ENCODE measurements around the gene PPARG.
"Not testable (repeated sequence)": the region's sequence is repeated elsewhere in the genome, so short reads cannot be mapped to it uniquely, and the experiment has no call there.

The PPARG gene

DNA sequence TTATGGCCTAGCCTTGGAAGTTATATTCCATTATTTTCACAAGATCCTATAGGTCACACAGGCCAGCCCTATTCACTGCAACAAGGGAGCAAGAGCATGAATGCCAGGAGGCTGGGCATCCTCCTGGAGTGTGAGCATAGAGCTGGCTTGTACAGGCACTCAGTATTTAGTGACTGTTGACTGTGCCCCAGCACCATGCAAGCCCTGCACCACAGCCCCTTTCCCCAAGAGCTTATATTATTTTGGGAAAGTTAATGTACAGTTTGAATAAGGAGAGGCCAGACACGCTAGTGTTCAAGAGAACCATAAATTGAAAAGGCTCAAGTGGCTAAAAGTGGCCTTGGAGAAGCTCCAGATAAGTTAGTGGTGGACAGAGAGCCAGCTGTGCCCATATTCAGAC, 163.1 kb downstream of the PPARG start:
- no peaks in the 10 kb centered on the region for H3K27me3 ChIP-seq (ENCODE audit: control insufficient read depth in 1 of 2, insufficient read depth in 2 of 2, low read length in 2 of 2)
- no peak overlapping the region for H3K4me3 ChIP-seq (ENCODE audit: low read depth in 1 of 2, low read length in 2 of 2)
- H3K36me3 ChIP-seq (ENCODE audit: insufficient read depth, low read length): no peaks in the 10 kb centered on the region
- H3K9me3 ChIP-seq (ENCODE audit: low read length): no peaks in the 10 kb centered on the region
- no peaks in the 10 kb centered on the region for H3K4me1 ChIP-seq (ENCODE audit: insufficient read depth, low read length)
- no peak overlapping the region for H3K9ac ChIP-seq (ENCODE audit: low read length)
- no peak overlapping the region for H3K27ac ChIP-seq (ENCODE audit: low read depth, low read length)

DNA sequence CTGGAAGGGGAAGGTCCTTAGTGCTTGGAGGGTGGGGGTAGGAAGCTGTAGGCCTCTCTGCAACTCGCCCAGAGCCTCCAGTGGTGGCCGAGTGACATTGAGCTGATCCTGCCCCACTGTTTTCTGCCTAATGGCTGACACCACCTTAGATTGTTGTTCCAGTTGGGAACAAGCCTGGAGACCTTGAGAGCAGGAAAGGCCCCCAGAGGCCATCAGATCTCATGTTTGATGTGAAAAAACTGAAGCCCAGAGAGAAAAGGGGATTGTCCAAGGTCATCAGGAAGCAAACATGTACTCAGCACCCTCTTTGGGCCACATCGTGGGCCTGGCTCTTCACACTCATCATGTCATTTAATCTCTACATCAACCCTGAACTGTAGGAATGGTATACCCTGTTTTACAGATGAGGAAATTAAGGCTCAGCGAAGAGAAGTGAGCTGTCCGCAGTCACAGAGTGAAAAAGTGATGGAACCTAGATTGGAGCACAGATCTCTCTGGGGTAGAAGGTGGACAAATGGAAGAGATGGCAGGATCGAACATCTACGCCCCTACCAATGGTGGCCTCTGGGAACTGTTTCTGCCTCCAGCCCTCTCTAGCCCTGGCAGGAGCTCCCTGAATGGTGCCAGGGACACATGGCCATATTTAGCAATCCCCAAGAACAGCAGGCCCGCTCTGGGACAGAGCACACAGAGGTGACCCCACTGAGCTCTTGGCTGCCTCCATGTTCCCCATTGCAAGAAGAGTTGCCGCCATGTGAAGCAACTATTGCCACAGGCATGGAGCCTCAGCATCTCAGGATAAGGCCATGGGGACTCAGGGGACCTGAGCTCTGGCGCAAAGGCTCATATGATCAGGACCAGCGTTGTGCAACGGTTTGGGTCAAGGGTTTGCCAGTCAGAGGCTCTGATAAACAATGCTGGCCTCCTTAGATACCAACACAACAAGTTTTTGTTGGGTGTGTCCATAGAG, 163.8 kb downstream of the PPARG start:
- no peaks in the 10 kb centered on the region for H3K36me3 ChIP-seq (ENCODE audit: insufficient read depth, low read length)
- no peaks in the 10 kb centered on the region for H3K27me3 ChIP-seq (ENCODE audit: control insufficient read depth in 1 of 2, insufficient read depth in 2 of 2, low read length in 2 of 2)
- H3K4me1 ChIP-seq (ENCODE audit: insufficient read depth, low read length): no peaks in the 10 kb centered on the region
- H3K9ac ChIP-seq (ENCODE audit: low read length): no peak overlapping the region
- H3K4me3 ChIP-seq (ENCODE audit: low read depth in 1 of 2, low read length in 2 of 2): no peak overlapping the region
- H3K27ac ChIP-seq (ENCODE audit: low read depth, low read length): no peak overlapping the region
- H3K9me3 ChIP-seq (ENCODE audit: low read length): no peaks in the 10 kb centered on the region

DNA sequence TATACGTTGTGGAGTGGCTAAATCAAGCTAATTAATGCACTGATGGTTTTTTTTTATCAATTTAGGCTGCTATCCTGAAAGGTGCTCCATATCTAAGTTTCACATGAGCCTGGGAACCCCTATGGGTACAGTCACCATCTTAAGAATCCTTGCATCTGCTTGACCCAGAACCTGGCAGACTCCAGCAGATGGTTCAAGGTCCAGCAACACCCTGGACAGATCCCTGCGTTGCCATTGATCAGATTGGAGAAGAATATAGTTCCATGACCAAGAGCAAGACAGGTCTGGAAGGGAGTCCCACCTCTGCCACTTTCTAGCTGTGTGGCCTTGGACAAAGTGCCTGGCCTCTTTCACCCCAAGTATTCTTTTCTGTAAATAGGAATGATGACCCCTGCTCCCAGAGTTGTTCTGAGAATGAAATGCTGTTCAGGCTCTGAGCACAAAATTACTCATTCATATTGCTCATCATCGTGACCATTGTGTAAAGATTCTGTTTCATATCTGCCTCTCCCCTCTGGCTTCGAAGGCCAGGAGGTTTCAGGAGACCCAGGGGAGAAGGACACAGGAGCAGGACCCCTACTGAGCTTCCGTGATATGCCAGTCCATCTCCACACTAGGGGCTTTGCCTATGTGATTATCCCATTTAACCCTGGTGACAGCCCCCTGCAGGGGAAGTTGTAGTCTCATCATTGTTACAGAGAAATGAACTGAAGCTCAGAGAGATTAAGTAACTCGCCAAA, 165.4 kb downstream of the PPARG start:
- H3K9me3 ChIP-seq (ENCODE audit: low read length): no peaks in the 10 kb centered on the region
- no peaks in the 10 kb centered on the region for H3K4me1 ChIP-seq (ENCODE audit: insufficient read depth, low read length)
- H3K36me3 ChIP-seq (ENCODE audit: insufficient read depth, low read length): no peaks in the 10 kb centered on the region
- no peaks in the 10 kb centered on the region for H3K27me3 ChIP-seq (ENCODE audit: control insufficient read depth in 1 of 2, insufficient read depth in 2 of 2, low read length in 2 of 2)
- H3K9ac ChIP-seq (ENCODE audit: low read length): no peak overlapping the region
- H3K27ac ChIP-seq (ENCODE audit: low read depth, low read length): no peak overlapping the region
- no peak overlapping the region for H3K4me3 ChIP-seq (ENCODE audit: low read depth in 1 of 2, low read length in 2 of 2)

DNA sequence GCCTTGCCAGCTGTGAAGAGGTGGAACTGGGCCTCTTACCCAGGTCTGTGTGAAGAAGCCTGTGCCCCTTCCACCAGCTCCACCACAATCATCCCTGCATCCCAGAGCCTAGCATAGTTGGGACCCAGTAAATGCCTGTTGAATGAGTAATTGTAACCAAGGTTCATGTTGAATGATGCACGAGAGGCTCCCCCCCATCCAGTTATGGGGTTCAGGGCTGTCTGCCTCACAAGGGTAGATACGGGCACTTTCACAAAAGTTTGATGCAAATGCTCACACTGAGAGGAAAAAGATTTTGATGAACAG, 165.9 kb downstream of the PPARG start:
- Histone ChIP-seq H3K27ac (ENCODE audit: low read depth, low read length) (no peak overlapping the region), H3K4me3 (ENCODE audit: low read depth in 1 of 2, low read length in 2 of 2) (no peak overlapping the region), H3K36me3 (ENCODE audit: insufficient read depth, low read length) (no peaks in the 10 kb centered on the region), H3K9me3 (ENCODE audit: low read length) (no peaks in the 10 kb centered on the region), H3K27me3 (ENCODE audit: control insufficient read depth in 1 of 2, insufficient read depth in 2 of 2, low read length in 2 of 2) (no peaks in the 10 kb centered on the region), H3K4me1 (ENCODE audit: insufficient read depth, low read length) (no peaks in the 10 kb centered on the region), H3K9ac (ENCODE audit: low read length) (no peak overlapping the region)

DNA sequence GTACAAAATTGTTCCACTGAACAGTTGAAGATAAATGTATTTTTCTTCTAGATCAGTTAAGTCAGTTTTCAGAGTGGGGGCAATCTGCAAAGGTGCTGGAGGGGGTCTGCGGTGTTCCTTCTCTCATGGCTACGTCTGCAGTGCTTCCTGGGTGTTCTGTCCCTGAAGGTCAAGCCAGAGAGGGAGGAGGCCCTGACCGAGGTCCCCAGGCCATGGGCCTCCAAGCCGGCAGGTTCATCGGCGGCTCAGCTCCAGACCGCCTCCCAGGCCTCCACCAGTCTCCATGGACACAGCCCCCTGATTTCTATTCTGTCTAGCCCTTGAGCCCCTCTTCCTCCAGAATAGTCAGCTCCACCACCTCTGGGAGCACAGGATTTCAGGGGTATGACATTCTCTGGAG, 166.9 kb downstream of the PPARG start:
- H3K9ac ChIP-seq (ENCODE audit: low read length): no peak overlapping the region
- H3K4me1 ChIP-seq (ENCODE audit: insufficient read depth, low read length): no peaks in the 10 kb centered on the region
- H3K27me3 ChIP-seq (ENCODE audit: control insufficient read depth in 1 of 2, insufficient read depth in 2 of 2, low read length in 2 of 2): no peaks in the 10 kb centered on the region
- H3K36me3 ChIP-seq (ENCODE audit: insufficient read depth, low read length): no peaks in the 10 kb centered on the region
- H3K9me3 ChIP-seq (ENCODE audit: low read length): no peaks in the 10 kb centered on the region
- no peak overlapping the region for H3K4me3 ChIP-seq (ENCODE audit: low read depth in 1 of 2, low read length in 2 of 2)
- no peak overlapping the region for H3K27ac ChIP-seq (ENCODE audit: low read depth, low read length)

DNA sequence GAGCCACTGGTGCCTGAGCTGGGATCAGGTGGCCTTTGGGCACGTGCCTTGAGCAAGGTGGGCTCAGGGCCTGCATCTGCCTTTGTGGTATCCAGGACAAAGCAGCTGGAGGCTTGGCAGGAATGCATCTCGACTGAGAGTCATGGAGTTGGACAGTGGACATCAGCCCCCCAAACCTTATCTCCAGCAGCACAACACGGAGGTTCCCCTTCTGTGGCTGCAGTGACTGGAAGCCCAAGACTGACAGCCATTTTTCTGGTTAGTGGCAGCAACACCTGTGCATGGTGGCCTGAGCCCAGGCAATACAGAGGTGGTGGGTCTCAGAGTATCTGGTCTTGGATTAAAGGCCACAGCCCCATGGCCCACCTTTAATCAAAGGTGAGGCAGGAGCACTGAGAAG, 167.6 kb downstream of the PPARG start:
- Histone ChIP-seq H3K9me3 (ENCODE audit: low read length) (no peaks in the 10 kb centered on the region), H3K36me3 (ENCODE audit: insufficient read depth, low read length) (no peaks in the 10 kb centered on the region), H3K9ac (ENCODE audit: low read length) (no peak overlapping the region), H3K4me1 (ENCODE audit: insufficient read depth, low read length) (no peaks in the 10 kb centered on the region), H3K4me3 (ENCODE audit: low read depth in 1 of 2, low read length in 2 of 2) (no peak overlapping the region), H3K27me3 (ENCODE audit: control insufficient read depth in 1 of 2, insufficient read depth in 2 of 2, low read length in 2 of 2) (no peaks in the 10 kb centered on the region), H3K27ac (ENCODE audit: low read depth, low read length) (no peak overlapping the region)

DNA sequence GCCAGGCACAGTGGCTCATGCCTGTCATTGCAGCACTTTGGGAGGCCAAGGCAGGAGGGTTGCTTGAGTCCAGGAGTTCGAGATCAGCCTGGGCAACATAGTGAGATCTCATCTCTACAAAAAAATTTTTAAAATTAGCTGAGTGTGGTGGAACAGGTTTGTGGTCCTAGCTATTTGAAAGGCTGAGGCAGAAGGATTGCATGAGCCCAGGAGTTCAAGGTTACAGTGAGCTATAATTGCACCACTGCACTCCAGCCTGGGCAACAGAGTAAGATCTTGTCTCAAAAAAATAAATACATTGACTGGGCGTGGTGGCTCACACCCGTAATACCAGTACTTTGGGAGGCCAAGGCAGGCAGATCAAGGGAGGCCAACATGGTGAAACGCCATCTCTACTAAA, 168.5 kb downstream of the PPARG start:
- not testable (repeated sequence) for H3K36me3 ChIP-seq (ENCODE audit: insufficient read depth, low read length); H3K27me3 ChIP-seq (ENCODE audit: control insufficient read depth in 1 of 2, insufficient read depth in 2 of 2, low read length in 2 of 2)

DNA sequence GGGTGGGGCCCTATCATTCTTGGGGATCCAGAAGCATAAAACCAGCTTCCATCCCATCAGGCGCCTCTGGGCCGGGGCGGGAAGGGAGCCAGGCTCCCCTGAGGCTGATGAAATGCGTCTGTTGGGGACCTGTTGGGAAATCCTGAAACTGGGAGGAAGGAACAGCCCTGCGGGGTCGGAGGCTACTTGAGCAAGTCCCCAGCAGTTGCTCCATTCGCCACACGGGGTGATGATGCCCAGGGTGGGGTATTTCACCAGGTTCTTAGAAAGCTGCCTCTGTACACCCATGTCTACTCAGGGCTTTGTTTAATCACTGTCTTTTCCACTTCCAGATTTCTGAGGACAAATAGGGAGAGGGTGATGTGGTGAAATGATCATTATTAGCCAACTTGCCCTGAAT, 170.0 kb downstream of the PPARG start:
- Histone ChIP-seq H3K27ac (ENCODE audit: low read depth, low read length) (no peak overlapping the region), H3K9ac (ENCODE audit: low read length) (no peak overlapping the region), H3K27me3 (ENCODE audit: control insufficient read depth in 1 of 2, insufficient read depth in 2 of 2, low read length in 2 of 2) (no peaks in the 10 kb centered on the region), H3K4me3 (ENCODE audit: low read depth in 1 of 2, low read length in 2 of 2) (no peak overlapping the region), H3K9me3 (ENCODE audit: low read length) (no peaks in the 10 kb centered on the region), H3K36me3 (ENCODE audit: insufficient read depth, low read length) (no peaks in the 10 kb centered on the region), H3K4me1 (ENCODE audit: insufficient read depth, low read length) (no peaks in the 10 kb centered on the region)

More for the DNA sequence above, 168.5 kb downstream of the PPARG start:
- not testable (repeated sequence) for H3K27ac ChIP-seq (ENCODE audit: low read depth, low read length); H3K4me1 ChIP-seq (ENCODE audit: insufficient read depth, low read length); H3K9ac ChIP-seq (ENCODE audit: low read length); H3K9me3 ChIP-seq (ENCODE audit: low read length); H3K4me3 ChIP-seq (ENCODE audit: low read depth in 1 of 2, low read length in 2 of 2)

DNA sequence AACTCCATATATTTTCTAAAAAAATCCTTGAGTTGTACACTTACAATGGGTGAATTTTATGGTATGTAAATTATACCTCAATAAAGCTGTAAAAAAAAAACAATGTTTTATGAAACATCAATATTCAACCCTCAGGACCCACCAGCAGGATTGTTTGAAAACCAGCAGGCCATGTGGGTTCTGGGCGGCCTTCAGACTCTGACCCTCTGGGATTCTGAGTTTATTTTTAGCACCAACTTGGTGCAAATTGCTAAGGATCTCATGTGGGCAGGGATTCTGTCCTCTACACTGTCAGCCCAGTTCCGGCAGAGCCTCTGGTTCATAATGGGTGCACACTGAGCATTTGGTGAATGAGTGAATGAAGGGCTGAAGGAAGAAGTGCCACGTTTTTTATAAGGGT, 171.3 kb downstream of the PPARG start:
- no peak overlapping the region for H3K9ac ChIP-seq (ENCODE audit: low read length)
- H3K27me3 ChIP-seq (ENCODE audit: control insufficient read depth in 1 of 2, insufficient read depth in 2 of 2, low read length in 2 of 2): no peaks in the 10 kb centered on the region
- no peak overlapping the region for H3K4me3 ChIP-seq (ENCODE audit: low read depth in 1 of 2, low read length in 2 of 2)
- H3K36me3 ChIP-seq (ENCODE audit: insufficient read depth, low read length): no peaks in the 10 kb centered on the region
- no peaks in the 10 kb centered on the region for H3K4me1 ChIP-seq (ENCODE audit: insufficient read depth, low read length)
- no peaks in the 10 kb centered on the region for H3K9me3 ChIP-seq (ENCODE audit: low read length)
- no peak overlapping the region for H3K27ac ChIP-seq (ENCODE audit: low read depth, low read length)

DNA sequence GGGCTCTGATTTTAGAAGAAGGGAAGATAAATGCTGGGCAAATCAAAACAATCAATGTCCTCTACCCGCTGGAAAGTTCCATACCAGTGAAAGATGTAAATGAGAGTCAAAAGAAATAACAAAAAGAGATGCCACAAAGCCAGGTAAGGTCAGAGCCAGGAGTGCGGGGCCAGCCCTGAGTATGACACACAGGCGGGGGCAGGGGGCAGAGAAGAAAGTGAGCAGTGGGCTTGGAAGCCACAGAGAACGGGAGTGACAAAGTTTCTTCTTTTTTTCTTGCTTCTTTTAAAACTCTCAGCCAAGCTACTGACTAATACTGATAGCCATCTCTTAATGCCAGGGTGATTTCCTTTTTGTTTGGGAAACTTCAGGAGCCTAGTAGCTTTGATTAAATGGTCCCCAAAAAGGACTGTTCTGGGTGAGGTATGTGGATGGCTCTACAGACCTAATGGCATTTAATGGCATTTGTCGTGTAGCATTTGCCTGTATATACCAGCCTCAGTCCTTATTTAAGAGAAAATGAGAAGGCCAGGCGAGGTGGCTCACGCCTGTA, 172.3 kb downstream of the PPARG start:
- Histone ChIP-seq H3K9ac (ENCODE audit: low read length) (no peak overlapping the region), H3K36me3 (ENCODE audit: insufficient read depth, low read length) (no peaks in the 10 kb centered on the region), H3K4me1 (ENCODE audit: insufficient read depth, low read length) (no peaks in the 10 kb centered on the region), H3K4me3 (ENCODE audit: low read depth in 1 of 2, low read length in 2 of 2) (no peak overlapping the region), H3K27me3 (ENCODE audit: control insufficient read depth in 1 of 2, insufficient read depth in 2 of 2, low read length in 2 of 2) (no peaks in the 10 kb centered on the region), H3K27ac (ENCODE audit: low read depth, low read length) (no peak overlapping the region), H3K9me3 (ENCODE audit: low read length) (no peaks in the 10 kb centered on the region)

DNA sequence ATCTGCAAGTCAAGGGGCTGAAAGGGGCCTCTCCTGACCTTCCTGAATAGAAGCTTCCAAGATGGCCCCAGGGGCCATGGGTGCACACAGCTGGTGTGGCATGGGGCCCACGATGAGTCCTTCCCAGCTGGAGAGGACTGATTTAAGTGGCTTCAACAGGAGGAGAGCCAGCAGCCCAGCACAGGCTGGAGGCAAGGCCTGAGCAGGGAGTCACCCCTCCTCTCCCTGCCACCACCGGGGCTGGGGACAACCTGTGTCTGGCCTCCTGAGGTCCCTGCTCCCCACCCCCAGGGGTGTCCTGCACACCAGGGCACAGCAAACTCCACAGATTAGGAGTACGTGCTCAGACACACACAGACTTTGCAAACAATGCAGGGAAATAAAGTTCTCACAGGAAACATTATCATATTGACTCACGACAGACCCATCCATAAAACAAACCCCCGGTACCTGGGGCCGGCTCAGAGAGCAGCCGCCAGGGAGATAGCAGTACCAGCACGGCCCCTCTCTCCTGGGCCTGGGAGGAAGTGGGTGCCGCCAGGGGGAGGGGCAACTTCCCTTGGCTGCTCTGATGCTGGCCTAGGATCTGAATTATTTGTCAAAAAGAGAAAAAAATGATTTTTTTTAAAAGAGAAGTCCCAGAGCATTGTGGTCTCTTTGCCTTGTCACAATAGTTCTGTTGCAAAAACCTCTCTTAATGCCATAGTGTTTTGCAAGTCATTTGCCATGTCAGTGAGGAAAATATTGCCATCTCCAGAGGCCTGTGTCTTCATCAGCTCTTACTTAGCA, 173.5 kb downstream of the PPARG start:
- Histone ChIP-seq H3K9ac (ENCODE audit: low read length) (no peak overlapping the region), H3K4me3 (ENCODE audit: low read depth in 1 of 2, low read length in 2 of 2) (no peak overlapping the region), H3K27me3 (ENCODE audit: control insufficient read depth in 1 of 2, insufficient read depth in 2 of 2, low read length in 2 of 2) (no peaks in the 10 kb centered on the region), H3K4me1 (ENCODE audit: insufficient read depth, low read length) (no peaks in the 10 kb centered on the region), H3K36me3 (ENCODE audit: insufficient read depth, low read length) (no peaks in the 10 kb centered on the region), H3K9me3 (ENCODE audit: low read length) (no peaks in the 10 kb centered on the region), H3K27ac (ENCODE audit: low read depth, low read length) (no peak overlapping the region)
